GM12892 (cell line): ENCODE data around the gene MACROD2.
"Not testable (repeated sequence)": the region's sequence is repeated elsewhere in the genome, so short reads cannot be mapped to it uniquely, and the experiment has no call there.

ENCODE experiments used
- DNase-seq: peaks from one replicate; pipeline ENCODE4 v3.0.0; 2011; ENCODE audit not compliant: insufficient read length
- FAIRE-seq: peaks from 2 replicates; lab custom pipeline; 2011; peaks lifted over from hg19 to GRCh38; lab: Jason Lieb, UNC
- POLR2A ChIP-seq: IDR thresholded peaks from 2 replicates; pipeline ENCODE4 v1.6.1; 2011; ENCODE audit warnings: low read depth, low read length, control low read depth
- POLR2AphosphoS5 ChIP-seq: IDR thresholded peaks from 2 replicates; pipeline ENCODE4 v1.6.1; 2011; ENCODE audit warnings: low read depth, low read length, control low read depth
- TAF1 ChIP-seq: IDR thresholded peaks from 2 replicates; pipeline ENCODE4 v1.6.1; 2011; ENCODE audit warnings: low read depth, mild to moderate bottlenecking, control low read depth, low read length, borderline replicate concordance

MACROD2 gene

GRCh38 chr20:14925300-14925699 lies 930.0 kb downstream of the MACROD2 start:
- FAIRE-seq (no peak), DNase-seq (no peak)
- TF ChIP-seq POLR2A (no peak), TAF1 (no peak), POLR2AphosphoS5 (no peak)

- DNase-seq, FAIRE-seq: not testable (repeated sequence)
Measured at GRCh38 chr20:14926436-14926835, 931.1 kb downstream of the MACROD2 start.

- FAIRE-seq (no peak), DNase-seq (no peak)
- TF ChIP-seq TAF1 (no peak), POLR2AphosphoS5 (no peak), POLR2A (no peak)
Measured at GRCh38 chr20:14928083-14928482, 932.8 kb downstream of the MACROD2 start.

- FAIRE-seq: no peak
Measured at GRCh38 chr20:14929388-14929787, 934.1 kb downstream of the MACROD2 start.

GRCh38 chr20:14932040-14932439 lies 936.7 kb downstream of the MACROD2 start:
- DNase-seq (no peak), FAIRE-seq (no peak)
- TF ChIP-seq POLR2AphosphoS5 (no peak), POLR2A (no peak), TAF1 (no peak)

More at GRCh38 chr20:14929388-14929787, 934.1 kb downstream of the MACROD2 start:
- no peak for DNase-seq
- no peak for TF ChIP-seq TAF1
- no peak for TF ChIP-seq POLR2AphosphoS5
- no peak for TF ChIP-seq POLR2A

DNA sequence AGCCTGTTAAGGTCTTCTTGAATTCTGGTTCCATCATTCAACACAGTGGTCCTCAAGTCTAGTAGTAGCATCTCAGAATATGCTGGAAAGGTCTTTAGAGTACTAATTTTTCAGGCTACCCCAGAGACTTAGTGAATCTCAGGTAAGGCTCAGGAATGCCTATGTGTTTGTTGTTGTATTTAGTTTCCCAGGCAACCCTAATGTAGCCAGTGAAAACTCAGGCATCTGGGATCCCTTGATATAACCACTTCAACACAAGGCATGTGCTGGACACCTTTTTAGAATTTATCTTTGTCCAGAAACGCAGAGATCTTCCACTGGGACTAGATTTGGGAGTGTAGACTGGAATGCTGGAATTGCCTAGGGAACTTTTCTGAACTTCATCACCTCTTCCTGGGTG lies 940.0 kb downstream of the MACROD2 start:
- FAIRE-seq: no peak
- TF ChIP-seq TAF1: no peak
- TF ChIP-seq POLR2A: no peak
- no peak for TF ChIP-seq POLR2AphosphoS5
- no peak for DNase-seq

- FAIRE-seq (no peak), DNase-seq (no peak)
- TF ChIP-seq POLR2A (no peak), POLR2AphosphoS5 (no peak), TAF1 (no peak)
Measured at GRCh38 chr20:14937021-14937420, 941.7 kb downstream of the MACROD2 start.

DNA sequence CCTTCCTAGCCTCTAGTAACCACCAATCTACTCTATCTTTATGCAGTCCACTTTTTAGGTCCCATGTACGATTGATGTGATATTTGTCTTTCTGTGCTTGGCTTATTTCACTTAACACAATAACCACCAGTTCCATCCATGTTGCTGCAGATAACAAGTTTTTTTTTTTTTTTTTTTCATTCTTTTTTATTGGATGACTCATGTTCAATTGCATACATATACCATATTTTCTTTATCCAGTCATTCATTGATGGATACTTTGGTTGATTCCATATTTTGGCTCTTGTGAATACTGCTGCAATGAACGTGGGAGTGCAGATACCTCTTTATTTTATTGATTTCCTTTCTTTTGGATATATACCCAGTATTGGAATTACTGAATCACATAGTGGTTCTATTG lies 942.5 kb downstream of the MACROD2 start:
- no peak for TF ChIP-seq POLR2AphosphoS5
- no peak for TF ChIP-seq TAF1
- no peak for TF ChIP-seq POLR2A
- DNase-seq: no peak
- no peak for FAIRE-seq

- DNase-seq (no peak), FAIRE-seq (no peak)
- TF ChIP-seq POLR2AphosphoS5: no peak
- no peak for TF ChIP-seq TAF1
- no peak for TF ChIP-seq POLR2A
Measured at GRCh38 chr20:14947536-14947935, 952.2 kb downstream of the MACROD2 start.

DNA sequence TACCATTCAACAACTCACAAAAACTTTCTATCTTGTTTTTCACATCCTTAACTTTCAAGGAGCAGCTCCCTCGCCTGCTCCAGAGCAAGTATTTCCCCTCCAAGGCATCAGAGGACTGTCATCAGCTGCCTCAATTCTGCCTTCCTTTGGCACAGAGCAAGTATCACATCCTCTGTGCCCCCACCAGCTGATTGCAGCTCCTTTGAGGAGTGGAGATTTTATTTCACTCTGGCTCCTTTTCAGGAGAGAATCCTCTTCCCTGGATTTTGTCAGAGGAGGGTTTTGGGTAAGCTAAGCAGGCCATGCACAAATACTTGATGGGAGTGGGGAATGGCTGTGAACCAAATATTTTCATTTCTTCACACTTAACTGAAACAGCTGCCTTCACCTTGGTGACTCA lies 952.6 kb downstream of the MACROD2 start:
- FAIRE-seq (no peak), DNase-seq (no peak)
- TF ChIP-seq POLR2A (no peak), POLR2AphosphoS5 (no peak), TAF1 (no peak)

DNA sequence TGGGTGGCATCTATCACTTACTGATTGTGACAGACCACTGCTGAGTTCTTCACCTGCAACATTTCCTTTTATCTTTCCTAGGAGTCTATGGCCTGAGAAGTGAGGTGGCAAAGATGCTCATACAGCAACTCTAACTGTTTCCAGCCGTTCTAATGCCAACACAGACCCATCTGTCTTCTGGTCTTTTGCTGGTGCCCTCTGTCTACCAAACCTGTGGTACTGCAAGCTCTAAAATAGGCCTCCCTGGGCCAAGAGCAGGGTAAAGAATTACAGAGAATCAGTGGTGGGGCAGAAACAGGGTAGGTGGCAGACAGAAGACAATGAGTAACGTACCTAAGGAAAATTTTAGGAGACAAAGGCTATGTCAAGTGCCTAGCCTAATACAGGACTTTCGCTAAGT lies 953.1 kb downstream of the MACROD2 start:
- FAIRE-seq: peak; percentile 5
- no peak for DNase-seq
- TF ChIP-seq POLR2A (no peak), POLR2AphosphoS5 (no peak), TAF1 (no peak)

DNA sequence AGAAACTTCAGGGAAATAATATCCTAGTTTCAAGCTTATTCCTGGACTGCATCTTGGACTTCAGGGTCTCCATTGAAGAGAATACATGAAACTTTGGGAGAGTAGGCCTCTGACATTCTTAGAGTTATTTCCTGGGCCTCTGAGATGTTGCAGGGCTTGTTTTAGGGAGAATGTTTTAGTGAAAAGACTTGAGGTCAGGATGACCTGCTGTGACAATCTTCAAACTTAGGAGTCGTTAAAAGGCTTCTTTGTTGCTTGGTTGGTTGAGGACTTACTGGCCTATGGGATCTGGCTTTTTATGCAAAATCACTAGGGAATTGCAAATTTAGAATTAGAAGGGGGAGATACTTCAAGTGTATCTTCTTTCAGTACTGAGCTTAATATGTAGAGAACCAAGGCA lies 955.3 kb downstream of the MACROD2 start:
- FAIRE-seq: no peak
- no peak for DNase-seq
- no peak for TF ChIP-seq POLR2AphosphoS5
- no peak for TF ChIP-seq POLR2A
- no peak for TF ChIP-seq TAF1

GRCh38 chr20:14951105-14951504 lies 955.8 kb downstream of the MACROD2 start:
- DNase-seq (no peak), FAIRE-seq (peak; percentile 5)
- no peak for TF ChIP-seq POLR2AphosphoS5
- TF ChIP-seq POLR2A: no peak
- TF ChIP-seq TAF1: no peak
